Central memory CD4-positive, alpha-beta T cell (primary cell): ENCODE measurements around the gene FMO2.

Source experiments
- DNase-seq: peaks from one replicate; pipeline ENCODE4 v3.0.0; 2022
- total RNA-seq, 3 experiments: gene quantifications; one replicate each; lab custom pipeline; 2026; lab: John Stamatoyannopoulos, UW

The FMO2 gene, protein sequence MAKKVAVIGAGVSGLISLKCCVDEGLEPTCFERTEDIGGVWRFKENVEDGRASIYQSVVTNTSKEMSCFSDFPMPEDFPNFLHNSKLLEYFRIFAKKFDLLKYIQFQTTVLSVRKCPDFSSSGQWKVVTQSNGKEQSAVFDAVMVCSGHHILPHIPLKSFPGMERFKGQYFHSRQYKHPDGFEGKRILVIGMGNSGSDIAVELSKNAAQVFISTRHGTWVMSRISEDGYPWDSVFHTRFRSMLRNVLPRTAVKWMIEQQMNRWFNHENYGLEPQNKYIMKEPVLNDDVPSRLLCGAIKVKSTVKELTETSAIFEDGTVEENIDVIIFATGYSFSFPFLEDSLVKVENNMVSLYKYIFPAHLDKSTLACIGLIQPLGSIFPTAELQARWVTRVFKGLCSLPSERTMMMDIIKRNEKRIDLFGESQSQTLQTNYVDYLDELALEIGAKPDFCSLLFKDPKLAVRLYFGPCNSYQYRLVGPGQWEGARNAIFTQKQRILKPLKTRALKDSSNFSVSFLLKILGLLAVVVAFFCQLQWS
- total RNA-seq, result 0 reads per million in 3 experiments

DNA sequence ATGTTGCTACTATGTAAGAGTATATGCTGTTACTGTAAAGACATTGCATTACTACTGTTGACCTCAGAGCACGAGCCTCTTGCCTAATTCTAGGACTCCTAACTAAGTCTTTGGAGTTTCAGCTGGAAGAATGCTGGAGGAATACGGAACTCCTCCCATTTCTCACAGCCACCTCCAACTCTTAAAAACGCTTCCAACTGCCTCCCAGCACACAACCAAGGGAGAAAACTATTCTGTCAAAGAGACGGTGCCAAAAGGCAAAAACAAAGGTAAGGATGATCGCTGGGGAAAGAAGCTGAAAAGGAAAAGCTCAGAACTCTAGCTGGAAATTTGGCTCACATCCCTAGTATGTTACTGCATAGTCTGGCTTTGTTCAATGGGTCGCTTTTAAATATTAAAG is at the start of gene FMO2:
TSS of gene FMO2 (plus strand) at position 210 of the 400 bp plus-strand sequence. CDS start 414 bp downstream, outside the sequence.
- no peak for DNase-seq

DNA sequence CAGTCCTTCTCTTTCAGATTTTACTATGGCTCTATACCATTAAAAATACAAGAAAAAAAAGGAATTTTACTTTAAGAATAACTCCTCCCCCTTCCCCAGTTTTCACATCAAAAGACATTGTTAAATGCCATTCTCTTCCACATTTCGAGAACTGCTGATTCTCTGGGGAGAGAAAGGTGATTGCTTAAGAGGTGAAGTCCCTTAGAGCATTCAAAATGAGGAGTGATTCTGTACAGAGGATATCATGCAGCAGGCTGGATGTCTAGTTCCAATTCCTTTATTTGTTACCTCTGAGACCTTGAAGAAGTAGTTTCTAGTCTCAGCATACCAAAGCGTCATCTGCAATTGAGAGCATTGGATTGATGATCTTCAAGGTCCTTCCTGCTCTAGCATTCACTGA is 47.5 kb upstream of the FMO2 start:
- no peak for DNase-seq

DNA sequence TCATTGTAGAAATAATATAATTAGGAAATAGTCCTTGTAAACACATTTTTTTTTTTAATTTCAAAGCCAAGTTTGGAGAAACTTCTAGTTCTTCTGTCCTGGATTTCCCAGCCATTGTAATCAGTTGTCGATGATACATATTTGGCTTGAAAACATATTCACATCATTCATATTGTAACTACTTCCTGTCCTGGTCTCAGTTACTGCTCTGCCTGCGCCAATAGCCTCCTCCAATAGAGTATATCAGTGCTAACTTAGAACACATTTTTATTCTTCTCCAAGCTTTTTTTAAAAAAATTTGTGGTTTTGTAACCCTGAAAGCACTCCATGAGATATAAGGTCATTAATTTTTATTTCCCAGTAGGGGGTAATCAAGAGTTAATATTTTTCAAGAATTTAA is 46.1 kb upstream of the FMO2 start:
- no peak for DNase-seq

DNA sequence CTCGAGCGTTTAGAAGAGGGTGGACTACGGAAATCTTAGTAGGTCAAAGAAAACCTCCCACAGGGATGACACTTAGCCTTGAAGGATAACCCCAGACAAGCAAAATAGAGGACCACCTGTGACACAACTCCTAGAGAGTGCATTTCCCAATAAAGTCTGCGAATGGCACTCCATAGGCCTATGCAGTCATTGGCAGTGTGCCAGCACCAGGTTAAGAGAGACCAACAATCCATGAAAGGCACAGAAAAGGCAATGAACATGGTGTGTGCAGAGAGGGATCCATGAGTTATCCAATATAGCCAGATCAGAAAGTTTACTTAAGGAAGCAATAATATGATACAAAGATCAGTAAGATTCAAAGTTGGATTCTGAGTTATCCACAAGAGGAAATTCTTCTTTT is 45.2 kb upstream of the FMO2 start:
- no peak for DNase-seq

DNA sequence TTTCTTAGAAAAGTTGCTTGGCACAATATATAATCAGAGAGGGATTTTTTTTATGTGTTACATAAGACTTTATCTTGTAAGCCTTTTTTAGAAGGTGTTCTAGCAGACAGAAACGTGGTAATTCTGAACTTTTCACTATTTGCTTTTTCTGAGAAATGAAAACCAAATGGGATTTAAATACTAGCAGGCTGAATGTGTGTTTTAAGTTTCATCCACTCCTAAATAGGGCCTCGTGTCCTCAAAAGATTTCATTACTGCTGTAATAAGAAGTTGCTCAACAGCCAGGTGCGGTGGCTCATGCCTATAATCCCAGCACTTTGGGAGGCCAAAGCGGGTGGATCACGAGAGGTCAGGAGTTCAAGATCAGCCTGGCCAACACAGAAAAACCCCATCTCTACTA is 44.7 kb upstream of the FMO2 start:
- DNase-seq, result no peak

DNA sequence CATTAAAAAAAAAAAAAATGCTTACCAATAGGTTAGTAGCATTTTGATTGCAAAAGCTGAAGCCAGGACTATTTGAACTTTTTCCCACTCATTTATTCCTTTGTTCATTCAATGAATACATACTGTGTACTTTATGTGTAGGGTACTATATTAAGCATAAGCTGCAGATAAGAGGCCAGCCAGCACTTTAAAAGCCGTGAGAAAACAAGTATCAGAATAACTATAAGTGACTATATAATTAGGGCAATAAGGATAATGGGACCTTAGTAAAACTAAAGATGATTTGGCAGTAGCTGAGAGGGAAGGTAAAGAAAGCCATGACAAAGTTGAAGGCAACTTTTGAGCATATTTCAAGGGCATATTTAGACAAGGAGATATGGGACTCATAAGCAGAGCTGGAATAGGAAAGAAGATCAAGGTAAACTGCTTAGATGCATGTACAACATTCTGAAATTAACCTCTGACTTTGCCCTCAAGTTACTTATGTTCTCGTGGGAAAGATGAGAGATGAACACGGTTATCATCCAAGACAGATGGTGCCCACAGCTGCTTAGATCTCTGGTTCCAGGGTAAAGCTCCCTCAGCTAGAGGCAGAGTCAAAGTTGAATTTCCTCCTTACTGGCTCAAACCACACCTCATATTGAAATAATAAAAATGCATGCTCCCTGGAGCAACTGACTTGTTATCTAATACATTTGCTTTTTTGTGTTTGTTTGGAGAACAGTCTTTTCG is 44.0 kb upstream of the FMO2 start:
- no peak for DNase-seq

DNA sequence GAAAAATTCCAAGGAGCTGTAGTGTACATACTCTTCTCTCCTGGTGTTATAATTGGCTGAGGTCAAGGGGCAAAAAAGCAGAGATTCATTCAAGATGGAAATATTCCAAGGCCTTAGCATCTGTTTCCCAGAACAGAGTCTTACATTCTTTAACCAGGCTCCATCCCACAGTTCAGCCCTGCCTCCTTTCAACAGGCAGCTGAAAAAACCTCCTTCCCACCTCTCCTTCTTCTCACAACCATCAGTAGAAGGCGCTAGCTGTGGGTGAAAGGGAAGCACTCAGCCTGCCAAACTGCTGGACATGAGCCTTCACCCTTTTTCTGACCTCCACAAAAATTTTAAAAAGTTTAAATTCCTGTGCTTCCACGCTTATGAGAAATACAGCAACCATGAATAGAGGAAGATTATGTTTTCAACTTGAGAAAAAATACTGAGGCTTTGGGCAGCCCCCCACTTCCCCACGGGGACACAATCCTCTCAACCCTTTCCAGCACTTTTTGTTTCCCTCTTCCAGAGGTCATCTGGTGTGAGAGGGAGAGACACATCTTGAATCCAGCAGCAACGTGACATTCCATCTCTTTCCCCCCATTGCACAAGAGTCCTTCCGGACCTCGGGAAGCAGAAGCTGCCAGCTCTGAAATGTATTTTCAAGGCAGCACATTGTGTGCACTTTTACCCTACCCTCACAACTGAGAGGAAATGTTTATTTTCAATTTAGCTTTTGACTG is 43.2 kb upstream of the FMO2 start:
- DNase-seq, result no peak

DNA sequence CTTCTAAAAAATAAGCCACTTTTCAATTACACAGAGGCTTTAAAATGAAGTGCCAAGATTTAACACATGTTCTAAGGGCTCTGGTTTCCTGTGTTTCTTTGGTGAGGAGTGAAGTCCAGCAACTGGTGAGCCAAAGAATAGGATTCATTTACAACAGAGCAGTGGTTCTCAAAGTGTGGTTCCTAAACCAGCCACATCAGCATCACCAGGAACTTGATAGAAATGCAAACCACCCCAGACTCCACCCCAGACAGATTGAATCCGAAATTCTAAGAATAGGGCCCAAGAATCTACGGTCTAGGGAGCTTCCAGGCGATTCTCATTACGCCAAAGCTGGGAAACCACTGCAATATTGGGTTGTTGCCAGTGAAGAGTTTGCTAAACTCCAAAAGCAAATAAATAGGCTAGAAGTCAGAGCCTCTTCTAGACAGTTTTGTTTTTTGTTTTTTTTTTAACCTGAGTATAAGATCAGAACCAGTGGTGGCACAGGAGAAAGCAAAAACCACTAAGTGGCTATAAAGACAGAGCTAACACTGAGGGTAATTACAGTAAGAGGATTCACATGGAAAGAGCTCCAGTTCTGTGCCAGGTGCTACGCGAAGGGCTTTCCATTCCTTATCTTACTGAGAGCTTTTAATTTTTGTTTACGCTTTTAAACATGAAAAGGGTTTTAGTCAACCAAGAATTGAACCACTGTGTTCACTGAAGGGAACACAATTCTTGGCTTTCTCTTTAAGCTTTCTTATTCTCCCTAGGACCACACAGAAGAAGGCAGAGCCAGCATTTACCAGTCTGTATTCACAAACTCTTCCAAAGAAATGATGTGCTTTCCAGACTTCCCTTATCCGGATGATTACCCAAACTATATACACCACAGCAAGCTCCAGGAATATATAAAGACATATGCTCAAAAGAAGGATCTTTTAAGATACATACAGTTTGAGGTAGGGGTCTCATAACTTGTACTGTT is 42.4 kb upstream of the FMO2 start:
- DNase-seq, result no peak

DNA sequence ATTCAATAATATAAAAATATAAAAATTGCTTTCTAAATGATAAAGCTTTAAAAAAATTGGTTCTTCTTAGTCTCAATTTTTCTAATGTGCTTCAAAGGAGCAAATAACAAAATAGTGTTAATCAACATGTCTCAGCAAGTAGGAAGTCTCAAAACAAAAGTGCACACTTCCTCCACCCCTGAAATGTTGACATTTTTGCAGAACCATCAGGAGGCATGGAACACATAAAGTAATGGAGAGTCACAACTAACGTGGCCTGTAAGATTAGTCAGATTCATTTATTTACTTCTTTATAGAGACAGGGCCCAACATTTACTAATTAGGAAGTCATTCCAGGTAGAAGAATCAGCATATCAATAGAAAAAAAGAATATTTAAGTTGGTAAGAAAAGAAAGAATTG is 34.9 kb upstream of the FMO2 start:
- DNase-seq, result no peak

DNA sequence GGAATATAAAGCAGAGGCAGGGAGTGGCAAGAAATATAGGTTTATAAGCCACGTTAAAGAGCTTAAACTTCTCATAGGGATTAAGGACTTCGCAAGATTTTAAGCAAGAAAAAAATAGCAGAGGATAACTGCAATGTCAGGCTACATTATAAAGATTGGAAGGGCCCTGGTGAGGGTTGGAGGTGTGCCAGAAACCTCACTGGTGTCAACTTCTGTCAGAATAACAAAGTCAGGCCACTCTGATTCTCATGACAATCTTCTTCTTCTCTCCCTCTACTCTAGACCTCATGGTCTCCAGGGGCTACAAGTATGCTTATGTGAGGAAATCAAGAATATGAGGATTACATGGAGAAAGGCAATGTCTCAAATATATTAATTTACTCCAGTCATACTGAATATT is 32.6 kb upstream of the FMO2 start:
- DNase-seq, result no peak

DNA sequence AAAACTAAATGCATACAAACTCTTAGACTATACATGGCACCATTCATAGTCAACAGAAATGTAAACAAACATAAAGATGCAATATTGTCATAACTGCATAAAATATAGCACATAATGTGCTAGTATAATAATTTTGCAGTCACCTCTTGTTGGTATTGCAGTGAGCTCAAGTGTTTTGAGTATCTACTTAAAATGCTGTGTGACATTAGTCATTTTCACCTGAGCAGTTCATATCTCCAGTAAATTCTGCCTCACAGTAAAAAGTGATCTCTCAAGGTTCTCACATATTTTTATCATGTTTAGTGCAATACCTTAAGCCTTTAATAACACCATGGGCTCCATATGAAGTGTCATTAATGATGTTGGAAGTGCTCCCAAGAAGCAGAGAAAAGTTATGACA is 29.6 kb upstream of the FMO2 start:
- no peak for DNase-seq

DNA sequence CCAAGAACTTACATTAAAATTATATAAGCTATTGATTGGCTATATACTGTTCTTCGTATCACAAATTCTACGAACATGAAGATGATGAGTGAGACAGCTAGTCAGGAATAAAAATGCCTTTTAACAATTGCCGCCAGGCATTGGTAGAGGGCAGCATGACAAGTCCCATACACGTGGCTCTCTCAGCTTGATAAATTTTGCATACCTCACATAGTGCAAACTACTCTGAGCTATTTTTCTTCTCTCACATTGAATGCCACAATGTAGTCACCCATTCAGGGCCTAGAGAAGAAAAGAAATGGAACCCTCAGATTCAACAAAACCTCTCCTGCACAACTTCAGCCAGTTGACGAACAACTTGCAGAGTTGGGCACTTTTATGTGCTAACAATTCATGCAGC is 27.0 kb upstream of the FMO2 start:
- DNase-seq, result no peak

DNA sequence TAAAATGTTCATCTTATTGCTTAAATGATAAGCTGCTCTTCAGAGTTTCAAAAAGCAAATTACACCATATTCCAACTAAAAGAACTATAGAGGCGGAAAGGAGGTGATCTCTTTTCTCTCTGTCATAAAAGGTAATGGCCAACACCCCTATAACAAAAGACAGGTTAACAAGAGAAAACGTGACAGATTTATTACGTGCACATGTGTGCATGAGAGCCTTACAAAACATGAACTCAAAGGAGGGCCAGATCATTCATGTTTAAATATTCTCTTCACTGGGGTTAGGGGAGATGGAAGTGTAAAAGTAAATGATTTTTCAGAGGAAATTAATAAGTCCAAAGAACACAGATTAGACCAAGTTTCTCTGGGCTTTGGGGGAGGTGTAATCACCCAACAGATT is 26.5 kb upstream of the FMO2 start:
- no peak for DNase-seq

DNA sequence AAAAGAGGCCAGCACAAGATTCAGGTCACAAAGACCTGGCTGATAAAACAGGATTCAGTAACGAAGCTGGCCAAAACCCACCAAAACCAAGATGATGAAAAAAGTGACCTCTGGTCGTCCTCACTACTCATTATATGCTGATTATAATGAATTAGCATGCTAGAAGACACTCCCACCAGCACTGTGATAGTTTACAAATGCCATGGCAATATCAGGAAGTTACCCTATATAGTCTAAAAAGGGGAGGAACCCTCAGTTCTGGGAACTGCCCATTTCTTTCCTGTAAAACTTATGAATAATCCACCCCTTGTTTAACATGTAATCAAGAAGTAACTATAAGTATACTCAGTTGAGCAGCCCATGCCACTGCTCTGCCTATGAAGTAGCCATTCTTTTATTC is 26.0 kb upstream of the FMO2 start:
- no peak for DNase-seq

DNA sequence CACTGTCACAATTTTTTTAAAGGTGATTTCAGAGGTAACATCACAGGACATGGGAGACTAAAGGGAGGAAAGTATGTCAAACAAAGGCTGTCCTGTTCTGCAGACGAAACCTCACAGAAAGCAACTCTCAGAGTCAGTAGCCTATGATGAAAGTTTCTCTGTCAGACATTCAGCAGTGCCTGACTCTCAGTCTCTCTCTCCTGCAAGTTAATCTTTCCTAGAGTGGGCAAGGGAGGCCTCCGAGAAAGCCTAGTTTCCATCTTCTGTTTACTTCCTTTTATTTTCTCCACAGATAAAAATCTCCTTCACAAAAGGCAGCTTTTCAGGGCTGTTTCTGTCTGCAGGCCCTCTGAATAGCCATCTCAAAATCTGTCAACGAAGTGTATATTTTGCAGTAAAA is 24.9 kb upstream of the FMO2 start:
- DNase-seq, result no peak

DNA sequence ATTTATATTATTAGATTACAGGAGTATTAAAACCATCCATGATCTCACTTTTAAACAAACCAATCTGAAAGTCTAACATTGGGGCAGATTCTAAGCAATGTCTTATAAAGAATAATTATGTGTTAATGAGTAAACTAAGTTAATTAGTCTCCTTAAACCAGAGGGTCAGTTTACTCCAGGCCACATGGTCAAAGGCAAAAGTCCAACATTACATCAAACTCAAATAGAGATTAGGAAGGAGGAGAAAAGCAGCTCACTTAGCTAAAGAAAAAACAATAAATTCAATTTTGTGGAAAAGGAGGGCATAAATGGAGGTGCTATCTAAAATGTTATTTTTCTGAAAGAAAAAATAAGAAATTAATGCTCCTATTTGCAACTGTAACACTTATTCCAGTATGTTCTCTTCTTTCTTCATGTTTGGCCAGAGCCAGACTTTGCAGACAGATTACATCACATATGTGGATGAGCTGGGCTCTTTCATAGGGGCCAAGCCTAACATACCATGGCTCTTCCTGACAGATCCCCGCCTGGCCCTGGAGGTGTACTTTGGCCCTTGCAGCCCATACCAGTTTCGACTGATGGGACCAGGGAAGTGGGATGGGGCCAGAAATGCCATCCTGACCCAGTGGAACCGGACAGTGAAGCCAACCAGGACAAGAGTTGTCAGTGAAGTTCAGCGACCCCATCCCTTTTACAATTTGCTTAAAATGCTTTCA is 24.3 kb upstream of the FMO2 start:
- no peak for DNase-seq

DNA sequence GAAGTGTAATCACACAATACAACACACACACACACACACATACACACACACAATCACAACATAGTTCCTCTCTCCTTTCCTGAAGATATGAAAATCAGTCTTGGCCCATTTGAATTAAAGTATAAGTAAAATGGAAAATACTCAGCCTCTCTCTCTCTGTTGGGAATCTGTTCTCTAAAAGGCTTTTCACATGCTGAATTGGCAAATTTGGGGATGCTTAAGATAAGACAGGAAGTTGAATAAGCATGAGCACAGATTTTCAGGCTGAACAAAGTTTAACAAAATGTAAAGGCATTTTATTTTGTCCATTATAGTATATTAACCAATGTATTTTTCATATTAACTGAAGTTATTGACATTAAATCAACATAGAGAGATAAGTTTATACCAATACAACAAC is 23.7 kb upstream of the FMO2 start:
- DNase-seq, result no peak

DNA sequence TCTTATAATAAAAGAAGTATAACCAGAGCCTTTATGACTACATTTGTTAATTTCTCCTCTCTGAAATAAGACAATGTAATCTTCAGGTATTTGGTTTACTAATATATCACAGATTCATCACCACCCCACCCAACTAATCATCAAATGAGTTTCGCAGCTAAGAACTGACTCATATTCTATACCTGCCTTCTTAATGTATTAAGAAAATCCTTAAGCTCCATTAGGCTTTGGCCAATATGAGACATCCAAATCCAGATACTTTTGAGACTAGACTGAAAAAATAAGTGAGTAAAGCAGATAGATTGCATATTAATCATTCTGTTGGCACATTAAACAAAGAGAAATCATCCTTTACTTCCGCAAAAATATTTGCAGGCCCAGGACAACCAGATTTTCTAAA is 18.7 kb upstream of the FMO2 start:
- DNase-seq, result no peak

DNA sequence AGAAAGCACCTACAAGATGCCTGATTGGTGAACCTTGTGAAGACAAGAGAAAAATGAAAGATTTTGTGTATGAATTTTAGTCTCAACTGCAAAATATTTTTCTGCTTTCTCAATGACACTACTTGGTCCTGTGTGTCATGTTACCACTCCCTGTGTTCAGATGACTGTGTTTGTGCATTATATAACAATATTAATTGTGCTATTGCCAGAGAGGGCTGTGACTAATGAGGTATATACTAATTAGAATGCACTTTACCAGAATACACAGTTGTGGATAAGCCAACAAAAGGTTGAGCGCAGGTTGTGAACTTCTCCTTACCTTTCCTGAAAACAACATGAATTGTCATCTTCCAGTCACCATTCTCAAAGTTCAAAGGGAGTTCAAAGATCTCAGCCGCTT is 17.3 kb upstream of the FMO2 start:
- DNase-seq, result no peak

DNA sequence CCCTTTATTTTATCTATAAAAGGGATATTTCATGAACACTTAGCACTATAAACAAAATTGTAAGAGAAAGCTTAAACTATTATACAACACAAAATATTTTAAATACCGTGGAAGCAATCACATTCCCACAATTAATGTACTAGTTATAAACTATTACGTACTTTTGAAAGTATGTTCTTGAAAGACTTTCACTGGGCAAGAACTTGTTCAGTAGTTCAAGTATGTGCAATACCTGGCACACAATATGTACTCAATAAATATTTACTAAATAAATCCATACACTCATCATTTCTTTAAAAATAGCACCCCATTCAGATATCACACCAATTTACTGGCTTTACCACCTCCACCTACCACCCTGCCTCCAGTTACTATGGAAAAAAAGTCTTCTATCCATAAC is 12.6 kb upstream of the FMO2 start:
- DNase-seq, result no peak

DNA sequence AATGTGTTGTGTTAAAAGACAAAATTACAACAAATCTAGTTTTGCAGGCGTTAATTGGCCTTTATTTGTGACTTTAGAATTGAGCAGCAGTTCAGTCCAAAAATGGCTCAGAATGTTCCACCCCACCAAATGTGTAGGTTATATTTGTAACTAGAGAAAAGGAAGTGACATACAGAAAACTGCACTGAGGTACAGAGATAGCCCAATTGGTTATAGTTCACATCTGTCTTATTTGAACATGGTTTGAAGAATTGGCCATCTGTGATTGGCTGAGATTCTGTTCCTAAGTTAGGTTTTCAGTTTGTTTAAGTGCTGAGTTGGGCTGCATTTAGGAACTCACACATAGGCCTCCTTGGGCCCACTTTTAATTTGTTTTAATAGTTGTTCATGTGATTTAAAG is 12.0 kb upstream of the FMO2 start:
- no peak for DNase-seq
